ENCODE measurements around the gene CACNA1D.

- TF ChIP-seq CTCF (IDR thresholded peaks at IDR 0.05; ENCODE audit: low read depth, low read length) (no peak), EZH2phosphoT487 (IDR thresholded peaks at IDR 0.05; ENCODE audit: low read depth) (no peak)
Observed at GRCh38 chr3:53780806-53781205, 286.4 kb downstream of the CACNA1D start.

Measured in OCI-LY3 (cell line).